Measurements from ENCODE around the gene NOXA1.

DNA sequence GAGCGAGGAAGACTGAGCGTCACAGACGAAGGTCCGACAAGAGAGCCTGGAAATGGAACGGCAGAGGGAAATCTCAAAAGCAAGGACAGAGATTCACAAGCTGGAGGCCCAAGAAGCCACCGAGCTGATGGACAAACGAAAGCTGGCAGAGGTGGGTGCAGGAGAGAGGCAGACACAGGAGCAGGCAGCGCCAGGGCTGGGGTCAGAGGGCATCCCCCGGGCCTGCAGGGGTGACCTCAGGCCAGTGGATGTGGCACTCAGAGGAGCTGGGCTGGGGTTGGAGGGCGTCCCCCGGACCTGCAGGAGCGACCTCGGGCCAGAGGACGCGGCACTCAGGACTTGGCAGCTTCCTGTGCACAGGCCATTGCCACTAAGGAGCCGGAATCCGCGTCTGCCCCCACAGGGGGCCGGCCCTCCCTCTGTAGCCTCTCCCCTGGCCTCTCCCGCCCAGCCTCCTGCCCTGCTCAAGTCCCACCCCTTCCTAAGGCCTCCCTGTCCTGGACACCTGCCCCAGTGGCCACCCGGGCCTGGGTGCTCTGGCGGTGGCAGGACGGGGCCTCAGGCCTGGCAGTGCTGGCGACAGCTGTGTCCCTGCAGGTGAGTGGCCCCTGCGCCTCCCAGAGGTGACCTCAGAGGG is 40.6 kb upstream of the NOXA1 start:
- no peak for TF ChIP-seq CTCF (IDR thresholded peaks at IDR 0.05)
- TF ChIP-seq POLR2AphosphoS5 (IDR thresholded peaks at IDR 0.05), result no peak
